HG03442 (cell line): Measurements from ENCODE around the gene MT4.

Experiments used
- ATAC-seq: cut with Tn5 transposase; IDR thresholded peaks from one replicate; pipeline ENCODE4 v1.9.1; 2021; ENCODE audit warnings: mild to moderate bottlenecking, moderate library complexity; ENCODE audit not compliant: unreplicated experiment

Gene MT4

DNA sequence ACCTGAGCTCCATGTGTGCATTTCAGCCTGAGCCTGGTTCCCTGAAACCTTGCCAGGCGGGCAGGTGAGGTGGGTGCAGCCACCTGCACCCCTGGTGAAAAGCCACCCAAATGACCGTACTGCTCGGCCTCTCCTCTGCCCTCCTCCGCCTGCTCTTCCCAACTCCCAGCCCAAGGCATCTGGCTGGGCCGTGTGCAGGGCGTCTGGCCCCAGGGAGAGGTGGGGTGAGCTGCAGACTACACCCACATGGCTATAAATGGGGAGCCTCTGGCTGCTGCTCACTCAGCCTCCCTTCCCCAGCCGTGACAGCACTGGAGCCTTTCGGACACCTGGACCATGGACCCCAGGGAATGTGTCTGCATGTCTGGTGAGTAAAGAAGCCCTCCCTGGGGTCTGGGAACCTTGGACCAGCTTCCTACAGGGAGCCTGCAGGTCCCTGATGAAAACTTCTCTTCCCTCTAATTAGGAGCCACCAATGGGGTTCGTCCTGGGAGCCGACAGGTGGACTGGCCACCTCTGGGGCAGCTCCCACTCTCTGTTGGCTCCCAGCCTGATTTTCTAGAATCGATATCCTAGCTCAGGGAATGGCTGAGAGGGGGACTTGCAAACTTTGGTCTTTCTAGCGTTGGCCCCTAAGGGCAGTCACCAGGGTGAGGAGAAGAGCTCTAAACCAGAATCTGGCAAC, at the start of gene MT4:
MT4 (plus strand) TSS at position 281 of the 685 bp plus-strand sequence; CDS start at position 337, 56 bp downstream.
- no peak for ATAC-seq

DNA sequence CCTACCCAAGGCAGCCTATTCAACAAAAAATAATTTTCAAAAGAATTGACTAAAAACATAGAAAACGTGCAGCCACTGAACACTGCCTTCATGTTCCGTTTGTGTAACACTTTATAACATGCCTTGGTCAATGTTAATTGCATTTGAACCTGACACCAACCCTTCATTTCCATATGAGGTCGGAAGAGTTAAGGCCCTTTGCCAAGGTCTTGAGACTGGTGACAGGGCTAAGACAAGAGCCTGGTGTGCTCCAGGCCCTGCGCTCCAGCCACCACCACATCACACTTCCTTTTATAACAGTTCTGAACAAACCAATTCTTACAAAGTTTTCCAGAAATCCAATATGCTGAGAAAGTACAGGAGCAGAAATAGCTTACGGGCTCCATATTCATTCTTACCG, 49.2 kb upstream of the MT4 start:
- no peak for ATAC-seq

GRCh38 chr16:56517206-56517605, 47.7 kb upstream of the MT4 start:
- ATAC-seq: no peak

GRCh38 chr16:56518425-56518824, 46.4 kb upstream of the MT4 start:
- ATAC-seq: no peak

DNA sequence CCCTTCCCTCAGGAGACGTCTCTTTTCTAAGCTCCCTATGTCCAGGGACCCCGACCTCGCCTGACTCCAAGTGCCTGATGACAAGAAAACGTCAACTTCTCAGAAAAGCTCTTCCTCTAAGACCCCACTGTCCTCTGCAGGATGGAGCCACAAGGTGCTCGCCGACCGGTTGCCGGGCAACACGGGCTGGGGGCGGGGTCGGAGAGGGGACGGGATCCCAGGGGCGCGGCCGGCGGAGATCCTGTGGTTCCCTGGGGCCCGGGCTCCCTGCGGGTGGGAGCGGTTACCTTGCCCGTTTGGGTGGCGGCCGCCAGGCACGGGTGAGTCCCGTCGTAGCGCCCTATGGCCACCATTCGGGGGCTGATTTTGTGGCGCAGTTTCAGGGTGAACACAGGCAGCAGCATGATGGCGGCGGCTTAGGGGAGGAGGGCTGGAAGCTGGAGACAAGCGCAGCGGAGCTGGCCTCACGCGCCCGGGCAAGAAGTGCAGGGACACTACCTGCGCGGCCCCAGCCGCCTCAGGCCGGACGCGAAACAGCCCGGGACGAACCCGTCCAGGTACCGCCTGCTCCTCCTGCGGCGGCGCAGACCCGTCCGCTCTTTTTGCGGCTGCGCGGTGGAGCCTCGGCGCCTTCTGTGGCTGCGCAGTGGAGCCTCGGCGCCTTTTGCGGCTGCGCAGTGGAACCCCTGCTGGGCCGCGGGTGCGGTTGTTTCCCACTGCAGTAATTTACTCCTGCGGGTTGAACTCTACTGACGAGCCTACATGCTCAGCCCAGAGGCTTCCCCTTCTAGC, 45.2 kb upstream of the MT4 start, which contains the start of gene BBS2:
BBS2 (minus strand) TSS at position 566 of the 792 bp plus-strand sequence; CDS start at position 404, 162 bp downstream.
- ATAC-seq: peak; percentile 84

- ATAC-seq: no peak
Measured at GRCh38 chr16:56520251-56520577, 44.7 kb upstream of the MT4 start.

DNA sequence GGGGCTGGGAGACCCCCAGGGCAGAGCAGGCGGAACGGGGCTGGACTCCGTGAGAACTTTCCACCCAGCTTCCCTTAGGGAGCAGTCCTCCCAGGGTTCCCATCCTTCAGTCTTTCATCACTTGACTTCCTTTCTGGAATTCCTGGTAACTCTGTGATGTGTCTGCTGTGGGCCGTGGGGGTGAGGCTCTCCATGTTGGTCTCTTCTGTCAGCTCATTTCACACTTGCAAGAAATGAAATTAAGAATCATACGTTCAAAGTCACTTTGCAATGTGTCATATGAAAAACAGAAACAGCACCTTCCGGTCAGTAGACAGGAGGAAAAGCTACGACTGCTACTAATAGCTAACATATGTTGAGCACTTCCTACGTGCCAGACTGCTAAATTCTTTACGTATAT, 39.6 kb upstream of the MT4 start:
- ATAC-seq: no peak

DNA sequence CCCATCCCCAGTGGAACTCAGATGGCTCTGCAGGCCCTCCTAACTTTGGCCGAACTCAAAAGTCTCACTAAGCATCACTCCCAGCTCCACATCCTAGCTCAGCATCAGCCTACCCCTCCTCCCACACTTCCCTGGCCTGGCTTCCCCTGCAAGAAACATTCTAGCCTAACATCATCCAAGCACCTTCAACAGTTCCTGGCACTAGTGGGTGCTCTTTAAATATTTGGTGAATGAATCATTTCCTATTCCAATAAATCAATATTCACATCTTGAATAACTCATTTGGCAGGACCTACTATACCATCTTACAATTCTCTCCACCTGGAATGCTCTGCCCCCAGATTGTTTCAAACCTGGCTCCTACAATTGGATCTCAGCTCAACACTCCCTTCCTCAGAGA, 34.0 kb upstream of the MT4 start:
- no peak for ATAC-seq

DNA sequence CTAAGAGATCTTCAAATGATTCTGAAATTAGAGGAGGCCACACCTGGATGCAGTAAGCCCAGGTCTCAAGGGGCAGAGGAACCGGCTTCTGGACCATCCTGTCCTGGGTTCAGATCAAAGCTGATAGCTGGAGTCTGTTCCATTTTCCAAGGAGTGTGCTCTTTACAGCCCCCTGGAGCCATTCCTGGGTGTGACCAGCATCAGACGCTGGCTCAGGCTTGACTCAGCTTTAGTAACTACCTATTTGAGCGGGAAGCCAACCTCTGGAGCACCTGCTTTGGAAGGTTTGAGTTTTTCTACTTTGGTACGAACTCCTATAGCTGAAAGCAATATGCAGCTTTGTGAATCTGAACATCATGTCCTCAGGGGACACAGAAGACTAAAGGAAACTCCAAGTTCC, 32.2 kb upstream of the MT4 start:
- no peak for ATAC-seq

DNA sequence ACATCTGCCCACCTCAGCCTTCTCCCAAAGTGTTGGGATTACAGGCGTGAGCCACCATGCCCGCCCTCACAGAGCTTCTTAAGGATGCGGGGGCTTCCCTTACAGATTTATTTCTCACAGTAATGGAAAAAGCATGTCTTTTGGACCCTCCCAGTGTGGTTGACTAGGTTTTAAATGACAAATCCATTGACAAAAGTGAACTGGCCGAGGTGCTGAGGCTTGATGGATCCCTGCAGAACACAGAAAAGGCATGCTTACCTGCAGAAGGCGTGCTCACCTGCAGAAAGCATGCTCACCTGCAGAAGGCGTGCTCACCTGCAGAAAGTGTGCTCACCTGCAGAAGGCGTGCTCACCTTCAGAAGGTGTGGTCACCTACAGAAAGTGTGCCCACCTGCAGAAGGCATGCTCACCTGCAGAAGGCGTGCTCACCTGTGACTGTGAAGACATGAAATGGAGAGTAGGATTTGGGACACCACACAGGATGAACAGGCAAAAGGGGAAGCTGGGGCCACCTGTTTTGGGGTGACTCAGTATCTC, 30.0 kb upstream of the MT4 start:
- no peak for ATAC-seq

DNA sequence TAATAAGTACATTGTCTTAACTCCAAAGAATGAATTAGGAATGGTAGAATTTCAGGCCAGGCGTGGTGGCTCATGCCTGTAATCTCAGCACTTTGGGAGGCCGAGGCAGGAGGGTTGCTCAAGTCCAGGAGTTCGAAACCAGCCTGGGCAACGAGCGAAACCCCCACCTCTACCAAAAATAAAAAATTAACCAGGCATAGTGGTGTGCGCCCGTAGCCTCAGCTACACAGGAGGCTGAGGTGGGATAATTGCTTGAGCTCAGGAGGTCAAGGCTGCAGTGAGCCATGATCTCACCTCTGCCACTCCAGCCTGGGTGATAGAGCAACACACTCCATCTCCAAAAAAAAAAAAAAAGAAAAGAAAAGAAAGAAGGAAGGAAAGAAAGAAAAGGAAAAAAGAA, 26.5 kb upstream of the MT4 start:
- ATAC-seq: no peak

DNA sequence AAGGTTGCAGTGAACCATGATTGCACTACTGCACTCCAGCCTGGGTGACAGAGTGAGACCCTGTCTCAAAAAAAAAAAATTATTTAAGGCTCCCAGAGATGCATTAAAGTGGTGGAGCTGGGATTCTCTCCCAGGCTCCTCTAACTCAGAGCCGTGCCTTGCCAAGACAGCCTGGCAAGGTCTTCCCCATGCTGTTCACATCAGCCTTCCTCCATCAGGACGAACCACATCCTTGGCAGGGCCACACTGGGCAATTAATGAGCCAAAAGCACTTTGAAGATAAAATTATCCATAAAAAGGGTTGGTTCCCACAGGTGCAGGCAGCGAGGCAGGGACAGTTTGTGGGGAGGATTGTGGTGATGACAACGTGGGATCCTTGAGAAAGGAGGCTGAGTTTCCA, 25.2 kb upstream of the MT4 start:
- ATAC-seq: no peak

- ATAC-seq: no peak
Measured at GRCh38 chr16:56542039-56542438, 22.8 kb upstream of the MT4 start.

DNA sequence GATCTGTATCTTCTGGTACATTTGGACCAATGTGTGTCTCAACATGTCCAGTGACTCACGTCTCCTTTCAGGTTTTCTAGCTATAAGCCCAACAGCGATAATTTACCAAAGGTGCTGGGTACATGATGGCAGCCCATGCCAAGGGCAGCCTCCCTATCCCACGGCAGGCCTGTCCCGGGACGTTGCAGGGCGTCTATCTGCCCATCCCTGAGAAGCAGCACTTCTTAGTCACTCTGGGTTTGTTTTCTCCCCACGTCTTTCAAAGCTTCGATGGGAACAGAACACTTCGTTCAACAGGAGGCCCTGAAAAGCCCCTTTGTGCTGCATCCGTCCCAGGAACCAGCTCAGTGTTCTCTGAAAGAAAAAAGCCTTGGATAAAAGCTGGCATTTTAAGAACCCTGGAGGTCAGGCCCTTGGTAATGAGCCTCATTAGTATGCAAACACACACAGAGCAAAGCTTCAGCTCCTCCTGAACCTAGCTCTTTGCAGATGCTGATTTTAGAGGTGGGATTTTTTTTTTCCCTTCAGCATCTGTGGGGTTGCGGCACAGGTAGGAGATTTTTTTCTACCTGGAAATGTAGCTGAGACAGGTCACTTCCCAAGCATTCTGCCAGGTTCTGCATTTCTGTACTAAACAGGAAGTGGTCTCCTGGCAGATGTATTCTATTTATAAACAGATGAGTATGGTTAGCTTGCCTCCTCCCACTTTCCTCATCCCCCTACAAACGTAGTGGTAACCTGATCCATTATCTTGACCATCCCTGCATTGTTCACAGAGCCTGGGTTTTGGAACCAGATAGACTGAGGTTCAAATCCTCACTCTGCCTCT, 17.5 kb upstream of the MT4 start:
- no peak for ATAC-seq

GRCh38 chr16:56547949-56548567, 16.8 kb upstream of the MT4 start:
- ATAC-seq: no peak

- no peak for ATAC-seq
Measured at GRCh38 chr16:56549161-56549560, 15.7 kb upstream of the MT4 start.

DNA sequence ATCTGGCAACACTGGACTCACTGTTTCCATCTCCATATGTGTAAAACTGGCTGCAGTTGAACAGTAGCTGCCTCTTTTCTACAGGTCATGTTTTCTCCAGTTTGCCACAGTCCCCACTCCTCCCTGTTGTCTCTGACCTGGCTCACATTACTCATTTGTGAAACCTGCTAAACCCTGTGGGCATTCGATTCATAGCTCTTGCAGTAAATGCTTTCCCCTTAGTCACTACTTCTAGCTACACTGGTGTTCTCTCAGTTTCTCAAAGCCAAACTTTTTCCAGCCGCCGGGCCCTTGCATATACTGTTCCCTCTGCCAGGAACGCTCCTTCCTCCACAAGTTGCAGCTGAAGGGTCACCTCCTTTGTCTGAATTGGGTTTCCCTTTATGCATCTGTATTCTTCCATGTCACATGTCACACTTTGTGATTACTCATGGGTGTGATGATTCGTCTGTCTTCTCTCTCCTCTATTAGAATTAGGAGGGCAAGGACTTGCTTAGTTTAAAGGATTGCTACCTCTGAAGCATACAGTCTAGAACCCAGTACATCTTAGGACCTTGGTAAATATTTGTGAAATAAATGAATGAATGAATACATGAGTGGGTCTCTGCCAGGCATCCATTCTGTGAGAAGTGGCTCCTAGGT, 15.0 kb upstream of the MT4 start:
- ATAC-seq: no peak

GRCh38 chr16:56551796-56552738, 12.8 kb upstream of the MT4 start:
- ATAC-seq: no peak

GRCh38 chr16:56554441-56554840, 10.4 kb upstream of the MT4 start:
- ATAC-seq: no peak
